H9 (cell line): ENCODE data around the gene VSTM4. TPM values are rescaled to one million over a fixed set of nuclear protein-coding genes. Genes with fewer than 3 reads are reported as not detected.

ENCODE experiments used
- DNase-seq: peaks from one replicate; pipeline ENCODE4 v3.0.0-alpha.2; 2017
- H2AFZ ChIP-seq: one replicate; pipeline ENCODE4 v1.6.1; 2013; ENCODE audit warnings: mild to moderate bottlenecking, low read length, control low read depth, moderate library complexity
- H2AK5ac ChIP-seq: 2 replicates; pipeline ENCODE4 v1.6.1; 2013; ENCODE audit warnings: low read length, control low read depth, mixed read lengths; ENCODE audit not compliant: insufficient read length
- H2BK120ac ChIP-seq: one replicate; pipeline ENCODE4 v1.6.1; 2013; ENCODE audit warnings: low read depth, mild to moderate bottlenecking, low read length, control low read depth, inconsistent platforms; ENCODE audit not compliant: poor library complexity, severe bottlenecking
- H2BK12ac ChIP-seq: 2 replicates; pipeline ENCODE4 v1.6.1; 2013; ENCODE audit warnings: low read length, control low read depth, mixed read lengths, low read depth; ENCODE audit not compliant: insufficient read length
- H2BK15ac ChIP-seq: 2 replicates; pipeline ENCODE4 v1.6.1; 2013; ENCODE audit warnings: low read depth, low read length, control low read depth
- H2BK20ac ChIP-seq: one replicate; pipeline ENCODE4 v1.6.1; 2013; ENCODE audit warnings: low read depth, mild to moderate bottlenecking, low read length, control low read depth, inconsistent platforms; ENCODE audit not compliant: poor library complexity, severe bottlenecking
- H2BK5ac ChIP-seq: 2 replicates; pipeline ENCODE4 v1.6.1; 2013; ENCODE audit warnings: low read length, control low read depth, mixed read lengths; ENCODE audit not compliant: insufficient read length
- H3K14ac ChIP-seq: 2 replicates; pipeline ENCODE4 v1.6.1; 2013; ENCODE audit warnings: low read length, control low read depth; ENCODE audit not compliant: insufficient read depth
- H3K18ac ChIP-seq: 2 replicates; pipeline ENCODE4 v1.6.1; 2013; ENCODE audit warnings: low read depth, mild to moderate bottlenecking, mixed read lengths, low read length, control low read depth; ENCODE audit not compliant: insufficient read length
- H3K23ac ChIP-seq: 2 replicates; pipeline ENCODE4 v1.6.1; 2013; ENCODE audit warnings: low read length, control low read depth, mixed read lengths, low read depth; ENCODE audit not compliant: insufficient read length
- H3K23me2 ChIP-seq: 2 replicates; pipeline ENCODE4 v1.6.1; 2013; ENCODE audit warnings: low read depth, mild to moderate bottlenecking, mixed read lengths, low read length, control low read depth; ENCODE audit not compliant: insufficient read length, poor library complexity, severe bottlenecking
- H3K27ac ChIP-seq: 2 replicates; pipeline ENCODE4 v1.5.1; 2013; ENCODE audit warnings: low read length, control low read depth, mixed read lengths, low read depth; ENCODE audit not compliant: insufficient read length
- H3K27me3 ChIP-seq: 2 replicates; pipeline ENCODE4 v1.6.1; 2013; ENCODE audit warnings: low read length, control low read depth, inconsistent platforms; ENCODE audit not compliant: insufficient read depth
- H3K4ac ChIP-seq: 2 replicates; pipeline ENCODE4 v1.6.1; 2013; ENCODE audit warnings: low read depth, mild to moderate bottlenecking, control low read depth, inconsistent platforms, low read length, moderate library complexity
- H3K4me1 ChIP-seq: 2 replicates; pipeline ENCODE4 v1.6.1; 2013; ENCODE audit warnings: low read length, control low read depth, inconsistent platforms; ENCODE audit not compliant: insufficient read depth
- H3K4me2 ChIP-seq: 2 replicates; pipeline ENCODE4 v1.6.1; 2013; ENCODE audit warnings: low read length, control low read depth, mixed read lengths; ENCODE audit not compliant: insufficient read length, insufficient read depth
- H3K56ac ChIP-seq: 2 replicates; pipeline ENCODE4 v1.6.1; 2013; ENCODE audit warnings: low read depth, mild to moderate bottlenecking, mixed read lengths, low read length, control low read depth; ENCODE audit not compliant: insufficient read length
- H3K79me1 ChIP-seq: 2 replicates; pipeline ENCODE4 v1.6.1; 2013; ENCODE audit warnings: low read depth, mild to moderate bottlenecking, moderate library complexity, low read length, control low read depth, inconsistent platforms; ENCODE audit not compliant: insufficient read depth, poor library complexity, severe bottlenecking
- H3K79me2 ChIP-seq: 2 replicates; pipeline ENCODE4 v1.6.1; 2013; ENCODE audit warnings: low read length, control low read depth, inconsistent platforms; ENCODE audit not compliant: insufficient read depth
- H3K9ac ChIP-seq: 2 replicates; pipeline ENCODE4 v1.6.1; 2013; ENCODE audit warnings: low read length, control low read depth, mixed read lengths; ENCODE audit not compliant: insufficient read length; ENCODE audit errors: extremely low read depth
- H3K9me3 ChIP-seq: one replicate; pipeline ENCODE4 v1.6.1; 2013; ENCODE audit warnings: low read depth, low read length, inconsistent platforms; ENCODE audit not compliant: control insufficient read depth
- H3T11ph ChIP-seq: one replicate; pipeline ENCODE4 v1.6.1; 2013; ENCODE audit warnings: mild to moderate bottlenecking, low read length, control low read depth, inconsistent platforms
- H4K20me1 ChIP-seq: one replicate; pipeline ENCODE4 v1.6.1; 2013; ENCODE audit not compliant: control insufficient read depth, insufficient read length, insufficient read depth
- H4K5ac ChIP-seq: 2 replicates; pipeline ENCODE4 v1.6.1; 2013; ENCODE audit warnings: low read depth, mild to moderate bottlenecking, mixed read lengths, low read length, control low read depth; ENCODE audit not compliant: insufficient read length
- H4K8ac ChIP-seq: replicated peaks from 2 replicates; pipeline ENCODE4 v1.6.1; 2013; ENCODE audit warnings: low read length, control low read depth, mixed read lengths, low read depth; ENCODE audit not compliant: insufficient read length
- H4K91ac ChIP-seq: 2 replicates; pipeline ENCODE4 v1.6.1; 2013; ENCODE audit warnings: low read depth, mild to moderate bottlenecking, moderate library complexity, mixed read lengths, low read length, control low read depth; ENCODE audit not compliant: insufficient read length
- H3K27ac Mint-ChIP-seq, 3 experiments: 2 replicates in 2 of 3; 3 replicates in 1 of 3; pipeline ENCODE4 v1.8.0; 2020 to 2021; ENCODE audit warnings: mixed read lengths in 3 of 3, mild to moderate bottlenecking in 1 of 3, moderate library complexity in 1 of 3
- H3K27me3 Mint-ChIP-seq: 2 replicates; pipeline ENCODE4 v1.8.0; 2021; ENCODE audit warnings: low read depth, mild to moderate bottlenecking, moderate library complexity, mixed read lengths
- H3K36me3 Mint-ChIP-seq, 3 experiments: 2 replicates in 2 of 3; 3 replicates in 1 of 3; pipeline ENCODE4 v1.8.0; 2020 to 2021; ENCODE audit warnings: low read depth in 3 of 3, mixed read lengths in 3 of 3; ENCODE audit not compliant: insufficient read depth in 1 of 3
- H3K4me1 Mint-ChIP-seq, 2 experiments: 2 replicates each; pipeline ENCODE4 v1.8.0; 2020; ENCODE audit warnings: mixed read lengths in 2 of 2
- H3K4me3 Mint-ChIP-seq, 2 experiments: 2 replicates in 1 of 2; 3 replicates in 1 of 2; pipeline ENCODE4 v1.8.0; 2020 to 2021; ENCODE audit warnings: mild to moderate bottlenecking in 2 of 2, mixed read lengths in 2 of 2, moderate library complexity in 1 of 2
- H3K9me3 Mint-ChIP-seq, 2 experiments: 2 replicates in 1 of 2; 3 replicates in 1 of 2; pipeline ENCODE4 v1.8.0; 2020; ENCODE audit warnings: mild to moderate bottlenecking in 2 of 2, mixed read lengths in 2 of 2, moderate library complexity in 1 of 2
- WGBS: extraction: QIAGEN DNeasy Blood & Tissue Kit; methylation state at CpG from one replicate; pipeline ENCODE4 v1.1.7; 2013; ENCODE audit warnings: missing lambda C conversion rate, low lambda C conversion rate, mixed read lengths; ENCODE audit not compliant: insufficient read length; ENCODE audit errors: extremely low coverage; 5-methylcytosine and 5-hydroxymethylcytosine counted together
- total RNA-seq: library from RNA; stranded (reverse); gene quantifications from 2 replicates; pipeline ENCODE4 v1.2.1, GENCODE V29; 2021
- TF ChIP-seq, protein P1 (sequence below): fragments of 200-600 bp; sonication (generic); conservative IDR thresholded peaks from 3 replicates; pipeline ENCODE4 v1.8.0; 2021; ENCODE audit warnings: antibody characterized with exemption, mild to moderate bottlenecking

Gene VSTM4
- total RNA-seq, 1 experiment from 2014 or later = 0.44 TPM

GRCh38 chr10:49099046-49099445 lies 16.3 kb downstream of the VSTM4 start:
- no CpG with 5 or more reads among the region's 8 CpGs for WGBS
- Histone ChIP-seq H4K91ac (no peak overlapping the region), H3K27me3 (no peaks in the 10 kb centered on the region), H4K8ac (no peak overlapping the region), H2BK120ac (no peak overlapping the region), H2BK20ac (no peak overlapping the region), H4K5ac (no peak overlapping the region), H2BK12ac (no peak overlapping the region), H3K9ac (no peak overlapping the region), H3K79me2 (no peaks in the 10 kb centered on the region), H2BK5ac (no peak overlapping the region), H3K4me1 (no peaks in the 10 kb centered on the region), H3T11ph (no peak overlapping the region), H2AK5ac (no peak overlapping the region), H3K23me2 (no peaks in the 10 kb centered on the region), H3K9me3 (no peaks in the 10 kb centered on the region), H2BK15ac (no peak overlapping the region), H2AFZ (no peak overlapping the region), H3K4ac (no peak overlapping the region), H3K14ac (no peak overlapping the region), H4K20me1 (no peaks in the 10 kb centered on the region), H3K23ac (no peak overlapping the region), H3K79me1 (no peaks in the 10 kb centered on the region), H3K56ac (no peak overlapping the region), H3K27ac (no peak overlapping the region), H3K18ac (no peak overlapping the region), H3K4me2 (no peak overlapping the region)
- H3K27ac Mint-ChIP-seq = no peak overlapping the region
- no peak overlapping the region for H3K4me3 Mint-ChIP-seq
- H3K9me3 Mint-ChIP-seq = no peaks in the 10 kb centered on the region
- H3K4me1 Mint-ChIP-seq = peaks cover 14 to 18% of the 10 kb centered on the region in 2 experiments
- no peak for DNase-seq
- no peaks in the 10 kb centered on the region; a peak in 1 of 7 replicates for H3K36me3 Mint-ChIP-seq
- TF ChIP-seq, protein P1, sequence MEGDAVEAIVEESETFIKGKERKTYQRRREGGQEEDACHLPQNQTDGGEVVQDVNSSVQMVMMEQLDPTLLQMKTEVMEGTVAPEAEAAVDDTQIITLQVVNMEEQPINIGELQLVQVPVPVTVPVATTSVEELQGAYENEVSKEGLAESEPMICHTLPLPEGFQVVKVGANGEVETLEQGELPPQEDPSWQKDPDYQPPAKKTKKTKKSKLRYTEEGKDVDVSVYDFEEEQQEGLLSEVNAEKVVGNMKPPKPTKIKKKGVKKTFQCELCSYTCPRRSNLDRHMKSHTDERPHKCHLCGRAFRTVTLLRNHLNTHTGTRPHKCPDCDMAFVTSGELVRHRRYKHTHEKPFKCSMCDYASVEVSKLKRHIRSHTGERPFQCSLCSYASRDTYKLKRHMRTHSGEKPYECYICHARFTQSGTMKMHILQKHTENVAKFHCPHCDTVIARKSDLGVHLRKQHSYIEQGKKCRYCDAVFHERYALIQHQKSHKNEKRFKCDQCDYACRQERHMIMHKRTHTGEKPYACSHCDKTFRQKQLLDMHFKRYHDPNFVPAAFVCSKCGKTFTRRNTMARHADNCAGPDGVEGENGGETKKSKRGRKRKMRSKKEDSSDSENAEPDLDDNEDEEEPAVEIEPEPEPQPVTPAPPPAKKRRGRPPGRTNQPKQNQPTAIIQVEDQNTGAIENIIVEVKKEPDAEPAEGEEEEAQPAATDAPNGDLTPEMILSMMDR = no peak
- no peaks in the 10 kb centered on the region; the same call in 1 of the 2 replicates for H3K27me3 Mint-ChIP-seq
